ENCODE measurements around the gene BBOF1.

Gene BBOF1

GRCh38 chr14:74105381-74105780 is 86.2 kb downstream of the BBOF1 start:
- DNase-seq, result no peak

GRCh38 chr14:74109369-74109768 is 90.2 kb downstream of the BBOF1 start:
- no peak for DNase-seq

- DNase-seq, result peak; percentile 10
Measured at GRCh38 chr14:74111395-74112216, 92.5 kb downstream of the BBOF1 start.

All from amniotic stem cell (primary cell).